Activated CD8-positive, alpha-beta memory T cell treated with anti-CD3 and anti-CD28 coated beads for 24 hours (primary cell): ENCODE results near the gene SLC7A8.
A peak's percentile ranks its signal among the peaks of the same experiment; 100 is the strongest.
"Not testable (repeated sequence)": the region's sequence is repeated elsewhere in the genome, so short reads cannot be mapped to it uniquely, and the experiment has no call there.

Experiments
- DNase-seq: peaks from one replicate; pipeline ENCODE4 v3.0.0-alpha.2; 2020

Gene SLC7A8

GRCh38 chr14:23112359-23113178 lies 70.9 kb downstream of the SLC7A8 start:
- no peak for DNase-seq

- DNase-seq = no peak
Measured at GRCh38 chr14:23110579-23111365, 72.7 kb downstream of the SLC7A8 start.

- no peak for DNase-seq
Measured at GRCh38 chr14:23109769-23110168, 73.7 kb downstream of the SLC7A8 start.

GRCh38 chr14:23108169-23108568 lies 75.3 kb downstream of the SLC7A8 start:
- not testable (repeated sequence) for DNase-seq

GRCh38 chr14:23107620-23108019 lies 75.8 kb downstream of the SLC7A8 start:
- not testable (repeated sequence) for DNase-seq

- DNase-seq = no peak
Measured at GRCh38 chr14:23106747-23107045, 76.8 kb downstream of the SLC7A8 start.

- DNase-seq = peak; percentile 13
Measured at GRCh38 chr14:23105348-23105824, 78.1 kb downstream of the SLC7A8 start.

- DNase-seq = no peak
Measured at GRCh38 chr14:23104591-23105347, 78.7 kb downstream of the SLC7A8 start, which contains the start of gene CIROP. Gene CIROP (minus strand): TSS chr14:23104989. CDS start chr14:23104920, 69 bp downstream.

GRCh38 chr14:23104070-23104590 lies 79.3 kb downstream of the SLC7A8 start:
- no peak for DNase-seq

GRCh38 chr14:23103581-23103980 lies 79.9 kb downstream of the SLC7A8 start:
- DNase-seq = peak; percentile 9

GRCh38 chr14:23102801-23103200 lies 80.7 kb downstream of the SLC7A8 start:
- DNase-seq = no peak

GRCh38 chr14:23101986-23102625 lies 81.4 kb downstream of the SLC7A8 start:
- DNase-seq = no peak

- DNase-seq = peak; percentile 41
Measured at GRCh38 chr14:23101213-23101970, 82.1 kb downstream of the SLC7A8 start.

GRCh38 chr14:23099212-23099861 lies 84.1 kb downstream of the SLC7A8 start:
- DNase-seq = no peak

GRCh38 chr14:23097786-23098185 lies 85.7 kb downstream of the SLC7A8 start:
- peak; percentile 37 for DNase-seq

- DNase-seq = peak; percentile 94
Measured at GRCh38 chr14:23095196-23096108, 88.0 kb downstream of the SLC7A8 start, which contains the start of gene C14orf119. Gene C14orf119 (plus strand): TSS chr14:23095505. CDS start chr14:23097659, 2,154 bp downstream.

- DNase-seq = peak; percentile 100
Measured at GRCh38 chr14:23094666-23095195, 88.7 kb downstream of the SLC7A8 start, which contains the start of gene ACIN1. Gene ACIN1 (minus strand): TSS chr14:23095136. CDS start chr14:23095112, 24 bp downstream.

GRCh38 chr14:23093991-23094665 lies 89.3 kb downstream of the SLC7A8 start:
- DNase-seq = peak; percentile 28

GRCh38 chr14:23093526-23093925 lies 89.9 kb downstream of the SLC7A8 start:
- no peak for DNase-seq
